Liver (tissue), 9 donors: Measurements from ENCODE around the gene CACNA1E. TPM values are rescaled to one million over a fixed set of nuclear protein-coding genes. Genes with fewer than 3 reads are reported as not detected.

ENCODE experiments used
- DNase-seq: peaks from one replicate; pipeline ENCODE4 v3.0.0-alpha.2; 2017; ENCODE audit warnings: low spot score
- H3K27ac ChIP-seq, 2 donors: one replicate each; pipeline ENCODE4 v1.7.0; 2013; ENCODE audit warnings: inconsistent platforms in 2 of 2, low read length in 2 of 2, control low read depth in 1 of 2, low read depth in 1 of 2, mild to moderate bottlenecking in 1 of 2
- H3K27me3 ChIP-seq, 4 donors: one replicate each; pipeline versions ENCODE4 v1.6.1 to v1.7.0; 2013; ENCODE audit warnings: low read length in 3 of 4, inconsistent platforms in 1 of 4, mild to moderate bottlenecking in 1 of 4, moderate library complexity in 1 of 4; ENCODE audit not compliant: control insufficient read depth in 4 of 4, insufficient read depth in 4 of 4
- H3K36me3 ChIP-seq, 4 donors: one replicate each; pipeline versions ENCODE4 v1.6.1 to v1.7.0; 2013; ENCODE audit warnings: low read length in 3 of 4, mild to moderate bottlenecking in 3 of 4, low read depth in 1 of 4, moderate library complexity in 1 of 4; ENCODE audit not compliant: control insufficient read depth in 4 of 4, insufficient read depth in 3 of 4
- H3K4me1 ChIP-seq, 4 donors: one replicate each; pipeline versions ENCODE4 v1.6.1 to v1.7.0; 2013; ENCODE audit warnings: low read length in 3 of 4, mild to moderate bottlenecking in 3 of 4, moderate library complexity in 1 of 4; ENCODE audit not compliant: control insufficient read depth in 4 of 4, insufficient read depth in 4 of 4
- H3K4me3 ChIP-seq, 3 donors: one replicate each; pipeline versions ENCODE4 v1.6.1 to v1.7.0; 2013; ENCODE audit warnings: low read length in 3 of 3, control low read depth in 1 of 3, low read depth in 1 of 3, mild to moderate bottlenecking in 1 of 3
- H3K9ac ChIP-seq, 2 donors: one replicate each; pipeline ENCODE4 v1.7.0; 2013; ENCODE audit warnings: low read length in 2 of 2, mild to moderate bottlenecking in 2 of 2, moderate library complexity in 2 of 2, control low read depth in 1 of 2, low read depth in 1 of 2
- H3K9me3 ChIP-seq, 4 donors: one replicate each; pipeline versions ENCODE4 v1.6.1 to v1.7.0; 2013; ENCODE audit warnings: low read length in 3 of 4; ENCODE audit not compliant: control insufficient read depth in 4 of 4
- ATF3 ChIP-seq: IDR thresholded peaks from 2 replicates; pipeline ENCODE4 v1.6.1; 2016; ENCODE audit warnings: antibody characterized with exemption
- CTCF ChIP-seq: fragments of 150-350 bp; IDR thresholded peaks from 2 replicates; pipeline ENCODE4 v1.5.1; 2017; ENCODE audit warnings: improper control_type of control experiment, low read depth, low read length; ENCODE audit not compliant: missing input control
- FOXA1 ChIP-seq: IDR thresholded peaks from 2 replicates; pipeline ENCODE4 v1.6.1; 2016; ENCODE audit warnings: antibody characterized with exemption
- GABPA ChIP-seq, 2 donors: IDR thresholded peaks in 1 of 2; conservative IDR thresholded peaks in 1 of 2; 2 replicates each; pipeline ENCODE4 v1.6.1; 2016; ENCODE audit warnings: antibody characterized with exemption in 2 of 2, mild to moderate bottlenecking in 1 of 2, moderate library complexity in 1 of 2
- HNF4A ChIP-seq, 2 donors: conservative IDR thresholded peaks; 2 replicates each; pipeline ENCODE4 v1.6.1; 2016; ENCODE audit warnings: antibody characterized with exemption in 2 of 2, mild to moderate bottlenecking in 2 of 2
- NR2F2 ChIP-seq: IDR thresholded peaks from 2 replicates; pipeline ENCODE4 v1.6.1; 2016; ENCODE audit warnings: antibody characterized with exemption
- RAD21 ChIP-seq, 2 donors: IDR thresholded peaks; 2 replicates each; pipeline ENCODE4 v1.6.1; 2016; ENCODE audit warnings: antibody characterized with exemption in 2 of 2, mild to moderate bottlenecking in 2 of 2
- REST ChIP-seq: IDR thresholded peaks from 2 replicates; pipeline ENCODE4 v1.6.1; 2016; ENCODE audit warnings: antibody characterized with exemption, mild to moderate bottlenecking
- SP1 ChIP-seq: IDR thresholded peaks from 2 replicates; pipeline ENCODE4 v1.6.1; 2018; ENCODE audit warnings: antibody characterized with exemption, mild to moderate bottlenecking
- TAF1 ChIP-seq: conservative IDR thresholded peaks from 2 replicates; pipeline ENCODE4 v1.6.1; 2016; ENCODE audit warnings: antibody characterized with exemption, mild to moderate bottlenecking
- YY1 ChIP-seq: IDR thresholded peaks from 2 replicates; pipeline ENCODE4 v1.6.1; 2016; ENCODE audit warnings: antibody characterized with exemption, mild to moderate bottlenecking
- ZBTB33 ChIP-seq: IDR thresholded peaks from 2 replicates; pipeline ENCODE4 v1.6.1; 2016; ENCODE audit warnings: antibody characterized with exemption
- WGBS: extraction: QIAGEN DNeasy Blood & Tissue Kit; methylation state at CpG from one replicate; pipeline ENCODE4 v1.1.7; 2013; 5-methylcytosine and 5-hydroxymethylcytosine counted together
- polyA plus RNA-seq, 2 donors: library from polyadenylated mRNA; stranded (reverse) in 1 of 2; unstranded in 1 of 2; fragments of 200-250 nt in 1 of 2; fragments of >200 nt in 1 of 2; fragmentation: Nextera tagmentation in 1 of 2; extraction: Ambion mirVana in 1 of 2; gene quantifications; one replicate each; pipeline versions ENCODE4 v1.2.1 to v1.2.3, GENCODE V29; 2013 to 2015
- total RNA-seq, 2 donors: library from RNA; depleted of rRNA; stranded (reverse); fragments of >200 nt; gene quantifications; one replicate each; pipeline ENCODE4 v1.2.3, GENCODE V29; 2014
- donor health status: healthy.
- donor health status: healthy.
- donor health status: healthy.
- donor health status: healthy.
- donor health status: healthy.

The CACNA1E gene
- total and polyA plus RNA-seq, 4 donors: under 0.01 to 0.08 (median 0.01) TPM; not detected in 1

- Histone ChIP-seq H3K27ac (no peak overlapping the region), H3K9ac (no peak overlapping the region), H3K27me3 (peaks cover 0 to 8% (median under 1%) of the 10 kb centered on the region in 4 donors), H3K36me3 (no peaks in the 10 kb centered on the region), H3K4me1 (peaks cover 0 to 4% (median 3%) of the 10 kb centered on the region in 4 donors), H3K4me3 (no peak overlapping the region), H3K9me3 (peaks cover 0 to 8% (median 3%) of the 10 kb centered on the region in 4 donors)
- no peak for TF ChIP-seq FOXA1
- DNase-seq: no peak
- WGBS: 61% methylated on average over 3 of the region's 3 CpGs
Measured at GRCh38 chr1:181453541-181454201, 29.6 kb upstream of the CACNA1E start.

GRCh38 chr1:181456551-181456950 is 26.8 kb upstream of the CACNA1E start:
- H3K27ac ChIP-seq: no peak overlapping the region
- H3K4me3 ChIP-seq: no peak overlapping the region
- TF ChIP-seq TAF1 (no peak), ATF3 (no peak), HNF4A (conservative IDR thresholded peaks at IDR 0.05) (no peak), RAD21 (IDR thresholded peaks at IDR 0.05) (no peak), SP1 (no peak), ZBTB33 (no peak), GABPA (IDR thresholded peaks at IDR 0.05 in 1 of 2, conservative IDR thresholded peaks at IDR 0.05 in 1 of 2) (no peak), FOXA1 (no peak)
- peaks cover 0 to 8% (median 3%) of the 10 kb centered on the region in 4 donors for H3K9me3 ChIP-seq
- H3K9ac ChIP-seq: no peak overlapping the region
- H3K27me3 ChIP-seq: peaks cover 0 to 15% (median 2%) of the 10 kb centered on the region in 4 donors
- DNase-seq: no peak
- H3K36me3 ChIP-seq: no peaks in the 10 kb centered on the region
- WGBS: 58% methylated on average over 3 of the region's 3 CpGs
- H3K4me1 ChIP-seq: peaks cover 0 to 4% (median 3%) of the 10 kb centered on the region in 4 donors

- peaks cover 0 to 15% (median 2%) of the 10 kb centered on the region in 4 donors for H3K27me3 ChIP-seq
- H3K36me3 ChIP-seq: no peaks in the 10 kb centered on the region
- no peak overlapping the region for H3K9ac ChIP-seq
- no peaks in the 10 kb centered on the region for H3K4me1 ChIP-seq
- no peak for DNase-seq
- WGBS: 71% methylated on average over 2 of the region's 2 CpGs
- TF ChIP-seq GABPA (IDR thresholded peaks at IDR 0.05 in 1 of 2, conservative IDR thresholded peaks at IDR 0.05 in 1 of 2) (no peak), ZBTB33 (no peak), REST (no peak), YY1 (no peak), CTCF (no peak), HNF4A (conservative IDR thresholded peaks at IDR 0.05) (no peak), FOXA1 (no peak), NR2F2 (no peak), TAF1 (no peak)
- peaks cover 0 to 8% (median 3%) of the 10 kb centered on the region in 4 donors for H3K9me3 ChIP-seq
- no peak overlapping the region for H3K27ac ChIP-seq
- H3K4me3 ChIP-seq: no peak overlapping the region
Measured at GRCh38 chr1:181458419-181458818, 24.9 kb upstream of the CACNA1E start.
